Measurements from ENCODE around the gene GALNT10.
"Not testable (repeated sequence)": the region's sequence is repeated elsewhere in the genome, so short reads cannot be mapped to it uniquely, and the experiment has no call there.

Gene GALNT10

DNA sequence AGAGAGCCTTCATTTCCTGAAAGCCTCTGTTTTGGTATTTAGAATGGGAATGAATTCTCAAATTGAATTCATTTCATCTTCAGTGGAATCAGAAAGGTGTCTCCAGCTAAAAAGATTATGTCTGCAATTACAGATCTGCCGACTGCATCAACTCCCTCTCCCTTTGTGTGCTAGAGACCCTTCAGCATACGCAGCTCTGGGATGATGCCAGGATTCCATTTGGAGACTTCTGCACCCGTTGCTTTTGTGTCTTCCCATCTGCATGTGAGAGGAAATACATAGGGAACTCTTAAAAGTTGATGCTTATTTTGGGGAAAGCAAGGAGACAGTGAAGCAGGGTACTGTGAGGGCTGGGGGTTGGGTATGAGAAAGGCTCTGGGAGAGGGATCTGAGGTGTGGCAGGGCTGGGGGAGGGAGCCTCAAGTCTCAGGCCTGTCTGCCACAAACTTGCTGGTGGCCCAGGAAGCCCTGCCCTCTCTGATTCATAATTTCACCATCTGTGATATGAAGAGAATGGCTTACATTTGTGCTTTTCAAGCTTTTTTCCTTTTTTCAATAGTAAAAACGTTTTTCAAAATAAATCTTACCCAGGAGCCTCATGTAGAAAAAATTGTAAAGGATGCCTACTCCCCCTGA lies 165.6 kb downstream of the GALNT10 start:
- H3K27ac ChIP-seq, result no peak overlapping the region

GRCh38 chr5:154356958-154357357 lies 166.4 kb downstream of the GALNT10 start:
- no peak overlapping the region for H3K27ac ChIP-seq
- TF ChIP-seq, protein P1, sequence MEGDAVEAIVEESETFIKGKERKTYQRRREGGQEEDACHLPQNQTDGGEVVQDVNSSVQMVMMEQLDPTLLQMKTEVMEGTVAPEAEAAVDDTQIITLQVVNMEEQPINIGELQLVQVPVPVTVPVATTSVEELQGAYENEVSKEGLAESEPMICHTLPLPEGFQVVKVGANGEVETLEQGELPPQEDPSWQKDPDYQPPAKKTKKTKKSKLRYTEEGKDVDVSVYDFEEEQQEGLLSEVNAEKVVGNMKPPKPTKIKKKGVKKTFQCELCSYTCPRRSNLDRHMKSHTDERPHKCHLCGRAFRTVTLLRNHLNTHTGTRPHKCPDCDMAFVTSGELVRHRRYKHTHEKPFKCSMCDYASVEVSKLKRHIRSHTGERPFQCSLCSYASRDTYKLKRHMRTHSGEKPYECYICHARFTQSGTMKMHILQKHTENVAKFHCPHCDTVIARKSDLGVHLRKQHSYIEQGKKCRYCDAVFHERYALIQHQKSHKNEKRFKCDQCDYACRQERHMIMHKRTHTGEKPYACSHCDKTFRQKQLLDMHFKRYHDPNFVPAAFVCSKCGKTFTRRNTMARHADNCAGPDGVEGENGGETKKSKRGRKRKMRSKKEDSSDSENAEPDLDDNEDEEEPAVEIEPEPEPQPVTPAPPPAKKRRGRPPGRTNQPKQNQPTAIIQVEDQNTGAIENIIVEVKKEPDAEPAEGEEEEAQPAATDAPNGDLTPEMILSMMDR (conservative IDR thresholded peaks at IDR 0.05), result no peak

More for the DNA sequence above, 165.6 kb downstream of the GALNT10 start:
- TF ChIP-seq, protein P1 (conservative IDR thresholded peaks at IDR 0.05), result no peak

DNA sequence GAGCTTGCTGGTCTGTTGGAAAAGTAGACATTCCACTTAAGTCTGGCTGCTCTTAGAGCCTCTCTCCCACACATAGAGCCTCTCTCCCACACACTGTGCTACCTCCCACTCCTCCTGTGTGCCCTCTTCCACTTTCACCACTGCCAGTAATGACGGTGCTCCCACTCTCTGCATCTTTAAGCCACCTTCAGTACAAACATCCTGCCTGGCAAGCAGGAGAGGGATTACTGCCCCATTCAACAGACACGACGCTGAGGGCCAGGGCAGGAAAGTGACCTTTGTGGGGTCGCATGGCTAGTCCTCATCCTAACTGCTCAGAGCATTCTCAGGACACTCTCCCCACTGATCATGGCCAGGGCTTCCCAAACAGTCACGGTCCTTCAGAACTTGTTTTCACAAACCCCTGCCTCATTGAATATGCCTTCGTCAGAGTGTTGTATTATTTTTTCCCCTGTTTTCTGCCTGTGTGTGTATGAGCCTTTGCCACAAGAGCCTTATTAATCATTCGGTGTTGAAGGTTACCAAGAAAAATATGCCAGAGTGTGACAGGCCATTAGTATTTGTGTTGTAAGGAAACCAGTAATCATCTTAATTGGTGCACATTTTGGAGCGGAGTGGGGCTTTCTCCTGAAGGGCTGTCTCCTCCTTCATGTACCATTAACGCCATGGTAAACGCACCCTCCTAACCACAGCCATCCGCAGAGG lies 168.1 kb downstream of the GALNT10 start:
- no peak overlapping the region for H3K27ac ChIP-seq
- TF ChIP-seq, protein P1 (conservative IDR thresholded peaks at IDR 0.05), result no peak

DNA sequence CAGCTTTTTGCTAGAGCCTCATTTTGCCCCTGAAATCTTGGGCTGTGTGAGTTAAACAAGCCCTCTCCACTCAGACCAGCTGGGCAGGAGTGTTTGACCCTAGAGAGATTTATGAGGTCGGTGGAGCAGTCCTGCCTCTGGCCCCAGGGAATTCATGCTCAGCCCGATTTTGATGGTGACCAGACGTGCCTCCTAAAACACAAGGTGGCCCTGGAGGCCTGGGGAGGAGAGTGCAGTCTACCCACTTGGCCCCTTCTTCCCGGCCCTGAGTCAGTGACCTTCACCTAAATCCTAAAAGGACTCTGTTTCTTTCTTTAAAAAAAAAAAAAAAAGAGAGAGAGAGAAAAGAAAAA lies 168.7 kb downstream of the GALNT10 start:
- H3K27ac ChIP-seq, result no peak overlapping the region
- TF ChIP-seq, protein P1 (conservative IDR thresholded peaks at IDR 0.05), result no peak

DNA sequence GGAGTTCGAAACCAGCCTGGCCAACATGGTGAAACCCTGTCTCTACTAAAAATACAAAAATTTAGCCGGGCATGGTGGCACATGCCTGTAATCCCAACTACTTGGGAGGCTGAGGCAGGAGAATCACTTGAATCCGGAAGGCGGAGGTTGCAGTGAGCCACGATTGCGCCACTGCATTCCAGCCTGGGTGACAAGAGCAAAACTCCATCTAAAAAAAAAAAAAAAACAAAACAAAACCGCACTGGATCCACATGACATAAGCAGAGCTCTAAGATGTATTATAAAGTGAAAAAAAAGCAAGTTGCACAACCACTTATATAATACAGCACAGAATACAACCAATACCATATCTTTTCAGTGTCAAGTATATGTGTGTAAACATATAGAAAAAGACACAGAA lies 169.7 kb downstream of the GALNT10 start:
- H3K27ac ChIP-seq, result not testable (repeated sequence)

DNA sequence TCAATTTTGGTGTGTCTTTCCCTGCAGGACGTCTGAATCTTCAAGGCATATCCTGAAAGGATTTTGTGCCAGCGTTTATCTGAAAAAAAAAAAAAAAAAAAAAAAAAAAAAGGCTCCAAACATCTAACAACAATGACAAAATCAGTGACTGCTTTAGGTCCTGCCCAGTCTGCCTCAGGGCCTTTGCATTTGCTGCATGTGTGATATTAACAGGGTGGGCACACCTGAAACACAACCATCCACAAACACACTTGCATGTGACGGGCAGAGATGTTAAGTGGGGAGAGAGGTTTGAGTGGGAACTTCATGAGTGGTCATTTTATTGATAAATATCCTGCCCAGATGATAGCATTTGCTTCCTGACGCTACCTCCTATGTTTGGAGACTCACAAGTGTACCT lies 172.9 kb downstream of the GALNT10 start:
- TF ChIP-seq, protein P1 (conservative IDR thresholded peaks at IDR 0.05), result no peak
- no peak overlapping the region for H3K27ac ChIP-seq

DNA sequence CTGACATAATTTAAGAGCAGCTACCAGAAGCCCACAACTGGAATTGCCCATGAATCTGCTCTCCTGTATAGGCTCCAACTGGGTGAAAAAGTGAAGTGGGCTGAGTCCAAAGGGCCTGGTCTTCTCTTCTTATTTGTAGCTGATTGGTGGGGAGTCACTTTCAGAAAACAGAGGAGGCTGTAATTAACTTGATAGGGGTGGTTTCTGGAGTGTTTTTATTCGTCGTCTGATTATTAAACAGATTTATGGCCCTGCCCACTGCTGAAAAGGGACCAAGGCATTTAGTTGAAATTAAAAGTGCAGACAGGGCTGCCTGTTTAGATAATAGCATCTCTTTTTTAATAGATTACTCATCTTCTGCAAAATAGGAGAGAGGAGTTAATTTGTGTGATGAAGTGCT lies 174.2 kb downstream of the GALNT10 start:
- no peak overlapping the region for H3K27ac ChIP-seq
- TF ChIP-seq, protein P1 (conservative IDR thresholded peaks at IDR 0.05), result no peak

DNA sequence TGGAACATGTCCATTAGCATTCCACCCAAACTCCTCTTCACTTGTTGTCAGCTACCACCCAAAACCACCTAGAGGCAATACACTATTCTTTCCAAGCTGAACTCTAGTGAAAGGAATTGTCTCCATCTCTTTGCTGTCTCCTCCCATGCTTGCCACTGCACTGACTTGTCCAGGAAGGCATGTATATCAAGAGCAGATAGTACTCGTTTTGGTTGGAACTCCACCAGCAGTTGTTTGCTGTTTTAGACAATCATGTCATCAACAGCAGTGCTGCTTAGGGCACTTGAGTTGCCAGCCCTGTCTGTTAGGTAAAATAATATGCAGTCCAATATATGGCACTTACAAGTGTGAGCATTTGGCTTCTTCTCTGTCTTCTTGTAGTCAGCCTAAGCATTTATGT lies 175.3 kb downstream of the GALNT10 start:
- H3K27ac ChIP-seq, result no peak overlapping the region
- TF ChIP-seq, protein P1 (conservative IDR thresholded peaks at IDR 0.05), result no peak
